PC-9 (cell line): ENCODE results near the gene ZNF705A. TPM values are rescaled to one million over a fixed set of nuclear protein-coding genes. Genes with fewer than 3 reads are reported as not detected.

Experiments used
- BruUV-seq: library from RNA; stranded (reverse); fragments of 400-500 nt; replicated peaks from 2 replicates; lab custom pipeline; 2021; lab: Mats Ljungman, UMichigan
- CTCF ChIA-PET: fragments of 300-600 bp; sonication (Branson Sonifier 250); formaldehyde crosslinking; loops from one replicate; lab custom pipeline; 2022; ENCODE audit warnings: antibody characterized with exemption; lab: Charles Lee
- POLR2A ChIA-PET: fragments of 300-600 bp; sonication (Branson Sonifier 250); formaldehyde crosslinking; loops from one replicate; lab custom pipeline; 2022; ENCODE audit warnings: antibody characterized with exemption; ENCODE audit not compliant: unreplicated experiment; lab: Charles Lee
- DNase-seq, 2 experiments: peaks; one replicate each; pipeline versions ENCODE4 v3.0.0 to v3.0.0-alpha.2; 2015 to 2022; ENCODE audit warnings: mixed read lengths in 1 of 2
- H2AFZ ChIP-seq: fragments of 200-600 bp; sonication (generic); 2 replicates; pipeline ENCODE4 v1.8.1; 2017; ENCODE audit warnings: antibody characterized with exemption
- H3F3A ChIP-seq: fragments of 200-600 bp; sonication (generic); 2 replicates; pipeline ENCODE4 v1.8.1; 2017; ENCODE audit warnings: antibody characterized with exemption, mild to moderate bottlenecking, low read depth; ENCODE audit not compliant: insufficient read depth
- H3K27ac ChIP-seq: fragments of 200-600 bp; sonication (generic); 2 replicates; pipeline ENCODE4 v1.6.1; 2016; ENCODE audit warnings: mixed run types
- H3K27me3 ChIP-seq: fragments of 200-600 bp; sonication (generic); 2 replicates; pipeline ENCODE4 v1.6.1; 2016; ENCODE audit warnings: low read depth, mixed run types; ENCODE audit not compliant: insufficient read depth
- H3K36me3 ChIP-seq: fragments of 200-600 bp; sonication (generic); 2 replicates; pipeline ENCODE4 v1.6.1; 2016; ENCODE audit warnings: low read depth, mixed run types
- H3K4me1 ChIP-seq: fragments of 200-600 bp; sonication (generic); replicated peaks from 2 replicates; pipeline ENCODE4 v1.6.1; 2016; ENCODE audit warnings: mixed run types; ENCODE audit not compliant: insufficient read depth
- H3K4me2 ChIP-seq: fragments of 200-600 bp; sonication (generic); 2 replicates; pipeline ENCODE4 v1.6.1; 2017; ENCODE audit warnings: mixed run types
- H3K4me3 ChIP-seq: fragments of 200-600 bp; sonication (generic); 2 replicates; pipeline ENCODE4 v1.6.1; 2016; ENCODE audit warnings: mixed run types
- H3K79me2 ChIP-seq: fragments of 200-600 bp; sonication (generic); 2 replicates; pipeline ENCODE4 v1.6.1; 2017; ENCODE audit warnings: low read depth, mixed run types
- H3K9me2 ChIP-seq: fragments of 200-600 bp; sonication (generic); 2 replicates; pipeline ENCODE4 v1.8.1; 2017; ENCODE audit warnings: mild to moderate bottlenecking; ENCODE audit not compliant: insufficient read depth
- H3K9me3 ChIP-seq: fragments of 200-600 bp; sonication (generic); 2 replicates; pipeline ENCODE4 v1.8.1; 2016; ENCODE audit warnings: low read depth; ENCODE audit not compliant: insufficient read depth
- H4K20me1 ChIP-seq: fragments of 200-600 bp; sonication (generic); 2 replicates; pipeline ENCODE4 v1.8.1; 2017; ENCODE audit not compliant: insufficient read depth
- EZH2 ChIP-seq: fragments of 200-600 bp; sonication (generic); IDR thresholded peaks from 2 replicates; pipeline ENCODE4 v1.8.0; 2017; ENCODE audit warnings: antibody characterized with exemption, low read depth
- intact Hi-C: fragments of 100-400 bp; cut with micrococcal nuclease; formaldehyde crosslinking; loops from one replicate; pipeline ENCODE4 v1.10.0; 2022; ENCODE audit not compliant: unreplicated experiment
- total RNA-seq: library from RNA; stranded (reverse); gene quantifications from 2 replicates; pipeline ENCODE4 v1.2.3, GENCODE V29; 2021
- TF ChIP-seq, protein P1 (sequence below): fragments of 200-600 bp; sonication (generic); conservative IDR thresholded peaks from 2 replicates; pipeline ENCODE4 v1.6.1; 2017; ENCODE audit warnings: mixed run types, antibody characterized with exemption, mild to moderate bottlenecking, moderate library complexity

The ZNF705A gene
- total RNA-seq, 1 experiment from 2014 or later = not detected

DNA sequence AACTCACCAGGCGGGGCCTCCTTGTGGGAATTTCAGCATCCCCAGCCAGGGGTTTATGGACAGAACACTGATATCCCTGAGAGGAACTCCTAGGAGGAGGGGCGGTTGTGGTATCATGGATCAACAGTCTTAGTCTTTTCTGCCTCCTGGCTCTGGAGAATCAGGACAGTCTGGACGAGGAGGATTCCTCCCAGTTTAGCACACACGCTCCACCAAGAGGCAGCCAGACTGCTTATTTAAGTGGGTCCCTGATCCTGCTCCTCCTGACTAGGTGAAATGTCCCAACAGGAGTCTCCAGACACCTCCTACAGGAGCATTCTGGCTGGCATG is 10.4 kb upstream of the ZNF705A start:
- intact Hi-C loops = no loop called here
- no peak overlapping the region for H2AFZ ChIP-seq
- CTCF ChIA-PET = no interaction called here

GRCh38 chr12:8154526-8154925 is 2.3 kb upstream of the ZNF705A start:
- no peaks in the 10 kb centered on the region for H3K27me3 ChIP-seq
- H3K4me2 ChIP-seq = no peak overlapping the region
- ChIA-PET CTCF (no interaction called here), POLR2A (no interaction called here)
- no peaks in the 10 kb centered on the region for H3K9me2 ChIP-seq
- 0 out of 2 replicates have a peak, but pooled peaks cover 6% of the 10 kb centered on the region for H3K9me3 ChIP-seq
- TF ChIP-seq EZH2 = no peak
- TF ChIP-seq, protein P1, sequence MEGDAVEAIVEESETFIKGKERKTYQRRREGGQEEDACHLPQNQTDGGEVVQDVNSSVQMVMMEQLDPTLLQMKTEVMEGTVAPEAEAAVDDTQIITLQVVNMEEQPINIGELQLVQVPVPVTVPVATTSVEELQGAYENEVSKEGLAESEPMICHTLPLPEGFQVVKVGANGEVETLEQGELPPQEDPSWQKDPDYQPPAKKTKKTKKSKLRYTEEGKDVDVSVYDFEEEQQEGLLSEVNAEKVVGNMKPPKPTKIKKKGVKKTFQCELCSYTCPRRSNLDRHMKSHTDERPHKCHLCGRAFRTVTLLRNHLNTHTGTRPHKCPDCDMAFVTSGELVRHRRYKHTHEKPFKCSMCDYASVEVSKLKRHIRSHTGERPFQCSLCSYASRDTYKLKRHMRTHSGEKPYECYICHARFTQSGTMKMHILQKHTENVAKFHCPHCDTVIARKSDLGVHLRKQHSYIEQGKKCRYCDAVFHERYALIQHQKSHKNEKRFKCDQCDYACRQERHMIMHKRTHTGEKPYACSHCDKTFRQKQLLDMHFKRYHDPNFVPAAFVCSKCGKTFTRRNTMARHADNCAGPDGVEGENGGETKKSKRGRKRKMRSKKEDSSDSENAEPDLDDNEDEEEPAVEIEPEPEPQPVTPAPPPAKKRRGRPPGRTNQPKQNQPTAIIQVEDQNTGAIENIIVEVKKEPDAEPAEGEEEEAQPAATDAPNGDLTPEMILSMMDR = no peak
- no peak overlapping the region for H2AFZ ChIP-seq
- no peak overlapping the region for H3K27ac ChIP-seq
- intact Hi-C loops = no loop called here
- H3F3A ChIP-seq = peaks cover 10% of the 10 kb centered on the region; the same call in 1 of the 2 replicates
- no peaks in the 10 kb centered on the region for H3K36me3 ChIP-seq
- H3K79me2 ChIP-seq = no peaks in the 10 kb centered on the region
- H4K20me1 ChIP-seq = no peaks in the 10 kb centered on the region
- no TSS peak for BruUV-seq
- no peak for DNase-seq
- H3K4me3 ChIP-seq = no peak overlapping the region
- peaks cover 18% of the 10 kb centered on the region for H3K4me1 ChIP-seq

More for the DNA sequence above, 10.4 kb upstream of the ZNF705A start:
- TF ChIP-seq EZH2 = no peak
- TF ChIP-seq, protein P1 = no peak
- H3K36me3 ChIP-seq = no peaks in the 10 kb centered on the region
- POLR2A ChIA-PET = no interaction called here
- H3K27me3 ChIP-seq = no peaks in the 10 kb centered on the region
- H3K4me3 ChIP-seq = no peak overlapping the region
- H3F3A ChIP-seq = no peaks in the 10 kb centered on the region
- no peaks in the 10 kb centered on the region for H3K9me2 ChIP-seq
- no TSS peak for BruUV-seq
- no peaks in the 10 kb centered on the region for H3K79me2 ChIP-seq
- H4K20me1 ChIP-seq = no peaks in the 10 kb centered on the region
- no peak for DNase-seq
- no peak overlapping the region for H3K27ac ChIP-seq
- no peak overlapping the region for H3K4me2 ChIP-seq
- H3K4me1 ChIP-seq = no peaks in the 10 kb centered on the region
- no peaks in the 10 kb centered on the region for H3K9me3 ChIP-seq

- DNase-seq = no peak
- intact Hi-C loops = no loop called here
- BruUV-seq = TSS peak; percentile 44
Measured at GRCh38 chr12:8156416-8156815, 399 bp upstream of the ZNF705A start.

More at GRCh38 chr12:8156416-8156815, 399 bp upstream of the ZNF705A start:
- H3K9me2 ChIP-seq = no peaks in the 10 kb centered on the region
- peak overlapping the region; percentile 60 for H3K27ac ChIP-seq
- peaks cover 10% of the 10 kb centered on the region; the same call in 1 of the 2 replicates for H3F3A ChIP-seq
- H3K9me3 ChIP-seq = 0 out of 2 replicates have a peak, but pooled peaks cover 6% of the 10 kb centered on the region
- no peaks in the 10 kb centered on the region for H3K79me2 ChIP-seq
- H4K20me1 ChIP-seq = no peaks in the 10 kb centered on the region
- peak overlapping the region; percentile 61 for H2AFZ ChIP-seq
- POLR2A ChIA-PET = no interaction called here
- TF ChIP-seq, protein P1 = no peak
- no peak for TF ChIP-seq EZH2
- H3K36me3 ChIP-seq = no peaks in the 10 kb centered on the region
- peak overlapping the region; percentile 24 for H3K4me2 ChIP-seq
- CTCF ChIA-PET = interaction anchor here (0.6 kb wide), 1 partner anchor 21 kb away, joined by 3 read pairs; no protein-coding TSS in a partner anchor
- H3K4me3 ChIP-seq = no peak overlapping the region
- H3K27me3 ChIP-seq = no peaks in the 10 kb centered on the region
- peaks cover 18% of the 10 kb centered on the region for H3K4me1 ChIP-seq
